Loucy (cell line): ENCODE data around the gene BIRC3.

Source experiments
- H2AFZ ChIP-seq: fragments of 200-600 bp; sonication (generic); 2 replicates; pipeline ENCODE4 v1.6.0; 2016; ENCODE audit warnings: antibody characterized with exemption, mild to moderate bottlenecking, low read length, moderate library complexity
- H3F3A ChIP-seq: fragments of 200-600 bp; 2 replicates; pipeline ENCODE4 v1.6.0; 2016; ENCODE audit warnings: antibody characterized with exemption, low read depth, mild to moderate bottlenecking
- H3K27me3 ChIP-seq: fragments of 200-600 bp; sonication (generic); 2 replicates; pipeline ENCODE4 v1.6.1; 2014; ENCODE audit warnings: low read length, mild to moderate bottlenecking; ENCODE audit not compliant: insufficient read depth, poor library complexity, severe bottlenecking
- H3K36me3 ChIP-seq: fragments of 200-600 bp; sonication (generic); 2 replicates; pipeline ENCODE4 v1.6.1; 2016; ENCODE audit warnings: low read length; ENCODE audit not compliant: insufficient read depth
- H3K4me1 ChIP-seq: fragments of 200-600 bp; sonication (generic); 2 replicates; pipeline ENCODE4 v1.5.1; 2014; ENCODE audit warnings: low read length, mild to moderate bottlenecking; ENCODE audit not compliant: insufficient read depth, poor library complexity, severe bottlenecking
- H3K4me2 ChIP-seq: fragments of 200-600 bp; sonication (generic); 2 replicates; pipeline ENCODE4 v1.6.0; 2014; ENCODE audit warnings: antibody characterized with exemption, low read length, low read depth, mild to moderate bottlenecking; ENCODE audit not compliant: poor library complexity, severe bottlenecking
- H3K4me3 ChIP-seq: fragments of 200-600 bp; sonication (generic); 2 replicates; pipeline ENCODE4 v1.5.1; 2014; ENCODE audit warnings: low read length, mild to moderate bottlenecking, mixed read lengths; ENCODE audit not compliant: poor library complexity, severe bottlenecking
- H3K79me2 ChIP-seq: fragments of 200-600 bp; sonication (generic); 2 replicates; pipeline ENCODE4 v1.6.1; 2014; ENCODE audit warnings: low read length; ENCODE audit not compliant: insufficient read depth
- H3K9ac ChIP-seq: fragments of 200-600 bp; sonication (generic); 2 replicates; pipeline ENCODE4 v1.6.0; 2014; ENCODE audit warnings: mild to moderate bottlenecking, low read depth, low read length, moderate library complexity; ENCODE audit not compliant: poor library complexity, severe bottlenecking
- H3K9me2 ChIP-seq: fragments of 200-600 bp; sonication (generic); replicated peaks from 2 replicates; pipeline ENCODE4 v1.6.1; 2016; ENCODE audit warnings: low read depth, low read length, mixed read lengths
- H3K9me3 ChIP-seq: fragments of 200-600 bp; sonication (generic); 2 replicates; pipeline ENCODE4 v1.6.1; 2014; ENCODE audit warnings: mild to moderate bottlenecking, antibody characterized with exemption, low read length, low read depth; ENCODE audit not compliant: insufficient read depth
- H4K20me1 ChIP-seq: fragments of 200-600 bp; sonication (generic); 2 replicates; pipeline ENCODE4 v1.6.0; 2014; ENCODE audit warnings: antibody characterized with exemption, low read length, mild to moderate bottlenecking; ENCODE audit not compliant: insufficient read depth, poor library complexity, severe bottlenecking
- CTCF ChIP-seq: fragments of 200-600 bp; sonication (generic); conservative IDR thresholded peaks from 2 replicates; pipeline ENCODE4 v1.5.1; 2014; ENCODE audit warnings: mild to moderate bottlenecking, antibody characterized with exemption, low read length
- EZH2phosphoT487 ChIP-seq: fragments of 200-600 bp; IDR thresholded peaks from 2 replicates; pipeline ENCODE4 v1.6.1; 2018; ENCODE audit warnings: antibody characterized with exemption, mild to moderate bottlenecking, moderate library complexity, borderline replicate concordance

BIRC3 gene

DNA sequence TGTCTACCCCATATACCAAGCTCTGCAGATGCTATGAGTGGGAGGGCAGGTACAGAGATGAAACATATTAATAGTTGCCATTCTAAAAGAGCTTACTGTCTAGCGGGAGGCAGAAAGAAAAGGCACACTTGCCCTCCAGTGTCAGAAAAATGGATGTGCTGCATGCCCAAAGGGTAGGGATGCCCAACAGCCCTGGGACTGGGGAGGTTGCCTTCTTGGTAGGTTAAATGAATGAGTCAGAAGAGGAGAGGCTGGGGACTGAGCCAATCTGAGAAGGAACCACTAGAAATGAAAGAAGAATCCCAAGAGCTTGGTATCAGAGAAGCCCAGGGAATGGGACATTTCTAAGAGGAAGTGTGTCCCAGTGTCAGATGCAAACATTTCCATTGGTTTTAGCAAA is 1.2 kb downstream of the BIRC3 start:
- Histone ChIP-seq H3F3A (no peaks in the 10 kb centered on the region), H3K36me3 (no peaks in the 10 kb centered on the region), H3K4me2 (peak overlapping the region; percentile 76), H3K27me3 (no peaks in the 10 kb centered on the region), H3K9ac (peak overlapping the region; percentile 66), H3K9me3 (no peaks in the 10 kb centered on the region), H3K4me1 (peaks cover 68% of the 10 kb centered on the region), H2AFZ (no peak overlapping the region), H3K79me2 (peaks cover 47% of the 10 kb centered on the region), H3K9me2 (no peaks in the 10 kb centered on the region), H4K20me1 (no peaks in the 10 kb centered on the region), H3K4me3 (peak overlapping the region; percentile 79)
- TF ChIP-seq EZH2phosphoT487: no peak
- no peak for TF ChIP-seq CTCF

- Histone ChIP-seq H4K20me1 (no peaks in the 10 kb centered on the region), H2AFZ (no peak overlapping the region), H3K36me3 (no peaks in the 10 kb centered on the region), H3K9ac (peak overlapping the region; percentile 83), H3K27me3 (no peaks in the 10 kb centered on the region), H3K4me2 (peak overlapping the region; percentile 76), H3F3A (no peaks in the 10 kb centered on the region), H3K9me3 (no peaks in the 10 kb centered on the region), H3K4me1 (peaks cover 71% of the 10 kb centered on the region), H3K9me2 (no peaks in the 10 kb centered on the region), H3K79me2 (peaks cover 47% of the 10 kb centered on the region), H3K4me3 (peak overlapping the region; percentile 74)
- no peak for TF ChIP-seq EZH2phosphoT487
- no peak for TF ChIP-seq CTCF
Measured at GRCh38 chr11:102319544-102319943, 2.3 kb downstream of the BIRC3 start.

- Histone ChIP-seq H3K4me3 (peak overlapping the region; percentile 74), H3K9ac (peak overlapping the region; percentile 83), H3K79me2 (peaks cover 47% of the 10 kb centered on the region), H3K9me3 (no peaks in the 10 kb centered on the region), H3K27me3 (no peaks in the 10 kb centered on the region), H3K4me1 (peaks cover 77% of the 10 kb centered on the region), H3K4me2 (peak overlapping the region; percentile 76), H3F3A (no peaks in the 10 kb centered on the region), H3K36me3 (no peaks in the 10 kb centered on the region), H2AFZ (no peak overlapping the region), H4K20me1 (no peaks in the 10 kb centered on the region), H3K9me2 (no peaks in the 10 kb centered on the region)
- no peak for TF ChIP-seq EZH2phosphoT487
Measured at GRCh38 chr11:102320188-102320587, 2.9 kb downstream of the BIRC3 start.

- no peaks in the 10 kb centered on the region for H3F3A ChIP-seq
- no peaks in the 10 kb centered on the region for H3K9me3 ChIP-seq
- no peak overlapping the region for H2AFZ ChIP-seq
- no peaks in the 10 kb centered on the region for H3K9me2 ChIP-seq
- peak overlapping the region; percentile 74 for H3K4me3 ChIP-seq
- H3K9ac ChIP-seq: peak overlapping the region; percentile 83
- no peaks in the 10 kb centered on the region for H3K27me3 ChIP-seq
- H3K36me3 ChIP-seq: no peaks in the 10 kb centered on the region
- peaks cover 47% of the 10 kb centered on the region for H3K79me2 ChIP-seq
- H3K4me2 ChIP-seq: peak overlapping the region; percentile 76
- H4K20me1 ChIP-seq: no peaks in the 10 kb centered on the region
- H3K4me1 ChIP-seq: peaks cover 77% of the 10 kb centered on the region
- TF ChIP-seq CTCF (no peak), EZH2phosphoT487 (no peak)
Measured at GRCh38 chr11:102320679-102321078, 3.4 kb downstream of the BIRC3 start.
